HCT116 (cell line): ENCODE data around the gene ZNF26. TPM values are rescaled to one million over a fixed set of nuclear protein-coding genes. Genes with fewer than 3 reads are reported as not detected.

Source experiments
- ATAC-seq: fragments of 200-7000 bp; cut with Tn5 transposase; 2 replicates; pipeline ENCODE4 v1.9.1; 2020; ENCODE audit warnings: mild to moderate bottlenecking, moderate library complexity
- BruUV-seq: library from RNA; stranded (reverse); fragments of 400-500 nt; replicated peaks from 2 replicates; lab custom pipeline; 2021; lab: Mats Ljungman, UMichigan
- CTCF ChIA-PET: fragments of 300-600 bp; sonication (Branson Sonifier 250); formaldehyde crosslinking; loops from one replicate; lab custom pipeline; 2021; ENCODE audit warnings: antibody characterized with exemption; lab: Charles Lee
- POLR2A ChIA-PET: fragments of 300-600, 350-600 bp; sonication (Branson Sonifier 250); formaldehyde crosslinking; loops from one replicate; lab custom pipeline; 2021; ENCODE audit warnings: antibody characterized with exemption; lab: Charles Lee
- RAD21 ChIA-PET, 2 experiments: fragments of 300-600 bp; sonication (Branson Sonifier 250); formaldehyde crosslinking; loops; one replicate each; lab custom pipeline; 2023; ENCODE audit warnings: low total read pairs in 2 of 2; ENCODE audit not compliant: uncharacterized antibody in 2 of 2, unreplicated experiment in 2 of 2, low non-redundant PET in 1 of 2; lab: Charles Lee
- DNase-seq: peaks from one replicate; pipeline ENCODE4 v3.0.0-alpha.2; 2010; ENCODE audit warnings: low read depth, low spot score
- H2AFZ ChIP-seq: fragments of 200-600 bp; shearing (Covaris generic), sonication (generic); 2 replicates; pipeline ENCODE4 v1.6.1; 2017; ENCODE audit warnings: low read depth, mixed run types, mixed read lengths, antibody characterized with exemption, low read length; ENCODE audit not compliant: poor library complexity, severe bottlenecking
- H3K27ac ChIP-seq: 2 replicates; pipeline ENCODE4 v1.5.1; 2012; ENCODE audit warnings: low read depth, low read length
- H3K27me3 ChIP-seq: fragments of 200-600 bp; sonication (generic); 2 replicates; pipeline ENCODE4 v1.6.1; 2016; ENCODE audit warnings: mixed run types, low read length, mixed read lengths; ENCODE audit not compliant: insufficient read depth
- H3K36me3 ChIP-seq, 2 experiments: fragments of 200-500 bp in 1 of 2; fragments of 200-600 bp in 1 of 2; sonication (Bioruptor generic) in 1 of 2; sonication (generic) in 1 of 2; 2 replicates each; pipeline versions ENCODE4 v1.5.1 to v1.6.1; 2014 to 2016; ENCODE audit warnings: low read length in 2 of 2, inconsistent platforms in 1 of 2, mixed read lengths in 1 of 2, mixed run types in 1 of 2; ENCODE audit not compliant: insufficient read depth in 2 of 2, control insufficient read depth in 1 of 2
- H3K4me1 ChIP-seq, 2 experiments: fragments of 200-600 bp in 1 of 2; sonication (generic) in 1 of 2; 2 replicates each; pipeline versions ENCODE4 v1.5.1 to v1.6.1; 2012 to 2017; ENCODE audit warnings: low read length in 2 of 2, inconsistent platforms in 1 of 2, mild to moderate bottlenecking in 1 of 2, mixed read lengths in 1 of 2, mixed run types in 1 of 2, moderate library complexity in 1 of 2; ENCODE audit not compliant: insufficient read depth in 2 of 2, control insufficient read depth in 1 of 2
- H3K4me2 ChIP-seq: fragments of 200-600 bp; sonication (generic); 2 replicates; pipeline ENCODE4 v1.6.1; 2017; ENCODE audit warnings: mixed run types, low read length, mixed read lengths
- H3K4me3 ChIP-seq, 2 experiments: fragments of 200-600 bp in 1 of 2; sonication (generic) in 1 of 2; replicated peaks in 1 of 2; 2 replicates each; pipeline ENCODE4 v1.5.1; 2011 to 2016; ENCODE audit warnings: low read length in 2 of 2, control low read depth in 1 of 2, low read depth in 1 of 2, mild to moderate bottlenecking in 1 of 2, mixed read lengths in 1 of 2, mixed run types in 1 of 2
- H3K79me2 ChIP-seq: fragments of 200-600 bp; sonication (generic); 2 replicates; pipeline ENCODE4 v1.6.1; 2017; ENCODE audit warnings: mild to moderate bottlenecking, mixed run types, low read length, moderate library complexity, mixed read lengths; ENCODE audit not compliant: insufficient read depth
- H3K9ac ChIP-seq: fragments of 200-600 bp; sonication (generic); 2 replicates; pipeline ENCODE4 v1.6.1; 2016; ENCODE audit warnings: low read length, mixed read lengths
- H3K9me2 ChIP-seq: fragments of 200-600 bp; sonication (generic), shearing (Covaris generic); 2 replicates; pipeline ENCODE4 v1.6.1; 2017; ENCODE audit warnings: mixed run types, mild to moderate bottlenecking, moderate library complexity; ENCODE audit not compliant: insufficient read depth
- H3K9me3 ChIP-seq, 2 experiments: fragments of 200-500 bp in 1 of 2; fragments of 200-600 bp in 1 of 2; sonication (Bioruptor generic) in 1 of 2; sonication (generic) in 1 of 2; 2 replicates each; pipeline ENCODE4 v1.6.1; 2014 to 2017; ENCODE audit warnings: low read length in 2 of 2, mixed read lengths in 2 of 2, inconsistent platforms in 1 of 2, low read depth in 1 of 2, mild to moderate bottlenecking in 1 of 2, mixed run types in 1 of 2, moderate library complexity in 1 of 2; ENCODE audit not compliant: control insufficient read depth in 1 of 2, insufficient read depth in 1 of 2
- H4K20me1 ChIP-seq: fragments of 200-600 bp; sonication (generic), shearing (Covaris generic); 2 replicates; pipeline ENCODE4 v1.6.1; 2017; ENCODE audit warnings: mixed run types, mild to moderate bottlenecking, moderate library complexity; ENCODE audit not compliant: insufficient read depth
- CBX3 ChIP-seq: IDR thresholded peaks from 2 replicates; pipeline ENCODE4 v1.6.1; 2012; ENCODE audit warnings: low read depth
- EGR1 ChIP-seq: IDR thresholded peaks from 2 replicates; pipeline ENCODE4 v1.6.1; 2012; ENCODE audit warnings: low read depth
- JUND ChIP-seq: IDR thresholded peaks from 2 replicates; pipeline ENCODE4 v1.6.1; 2012
- POLR2AphosphoS5 ChIP-seq: IDR thresholded peaks from 2 replicates; pipeline ENCODE4 v1.6.1; 2011; ENCODE audit warnings: mild to moderate bottlenecking, low read depth, low read length, moderate library complexity
- TCF7L2 ChIP-seq: IDR thresholded peaks from 2 replicates; pipeline ENCODE4 v1.7.0; 2011; ENCODE audit warnings: borderline replicate concordance, inconsistent platforms; ENCODE audit not compliant: insufficient read depth, insufficient read length; ENCODE audit errors: extremely low read depth
- ZFX ChIP-seq: fragments of 450-650 bp; IDR thresholded peaks from 2 replicates; pipeline ENCODE4 v1.6.1; 2017
- intact Hi-C: fragments of 100-400 bp; cut with micrococcal nuclease; formaldehyde crosslinking; loops from 2 replicates; pipeline ENCODE4 v1.10.0; 2022
- total RNA-seq: library from RNA; stranded (reverse); gene quantifications from one replicate; pipeline ENCODE4 v1.2.1, GENCODE V29; 2021; ENCODE audit not compliant: unreplicated experiment
- TF ChIP-seq, protein P1 (sequence below), 3 experiments: fragments of 200-600 bp in 1 of 3; sonication (generic) in 1 of 3; IDR thresholded peaks in 2 of 3; conservative IDR thresholded peaks in 1 of 3; 2 replicates each; pipeline ENCODE4 v1.5.1; 2012 to 2017; ENCODE audit warnings: low read depth in 2 of 3, low read length in 2 of 3, antibody characterized with exemption in 1 of 3, borderline replicate concordance in 1 of 3, control low read depth in 1 of 3, mild to moderate bottlenecking in 1 of 3, mixed read lengths in 1 of 3, mixed run types in 1 of 3, moderate library complexity in 1 of 3; ENCODE audit not compliant: insufficient read depth in 1 of 3

Gene ZNF26
- total RNA-seq, 1 experiment from 2014 or later = 4.4 TPM

DNA sequence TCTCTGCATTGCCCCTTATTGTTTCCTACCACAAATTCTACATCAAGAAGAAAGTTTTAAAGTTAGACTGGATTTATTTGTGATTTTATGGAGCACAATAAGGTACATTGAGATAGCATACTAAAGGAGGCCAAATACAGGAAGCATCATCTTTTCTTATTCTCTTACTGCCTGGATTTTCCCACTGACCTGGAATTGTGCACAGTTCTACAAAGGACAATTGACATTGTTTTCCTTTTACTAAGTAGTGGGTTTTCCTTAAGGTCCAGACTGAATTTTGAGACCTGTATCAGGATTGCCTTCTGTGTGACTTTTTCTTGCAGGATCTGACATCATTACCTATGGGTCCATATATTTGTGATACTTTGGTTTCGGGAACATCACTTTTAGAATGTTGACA lies 75.8 kb downstream of the ZNF26 start:
- Histone ChIP-seq H3K27ac (no peak overlapping the region), H3K4me3 (no peak overlapping the region), H3K9ac (no peak overlapping the region), H3K36me3 (0 out of 4 replicates have a peak, but pooled peaks cover 0 to 2% of the 10 kb centered on the region in 2 experiments), H3K27me3 (no peaks in the 10 kb centered on the region), H3K4me1 (no peaks in the 10 kb centered on the region)
- ChIA-PET CTCF (no interaction called here), POLR2A (no interaction called here)
- intact Hi-C loops = no loop called here
- DNase-seq (no peak), ATAC-seq (no peak)
- BruUV-seq = no TSS peak
- TF ChIP-seq JUND (no peak), TCF7L2 (no peak), POLR2AphosphoS5 (no peak)
- TF ChIP-seq, protein P1, sequence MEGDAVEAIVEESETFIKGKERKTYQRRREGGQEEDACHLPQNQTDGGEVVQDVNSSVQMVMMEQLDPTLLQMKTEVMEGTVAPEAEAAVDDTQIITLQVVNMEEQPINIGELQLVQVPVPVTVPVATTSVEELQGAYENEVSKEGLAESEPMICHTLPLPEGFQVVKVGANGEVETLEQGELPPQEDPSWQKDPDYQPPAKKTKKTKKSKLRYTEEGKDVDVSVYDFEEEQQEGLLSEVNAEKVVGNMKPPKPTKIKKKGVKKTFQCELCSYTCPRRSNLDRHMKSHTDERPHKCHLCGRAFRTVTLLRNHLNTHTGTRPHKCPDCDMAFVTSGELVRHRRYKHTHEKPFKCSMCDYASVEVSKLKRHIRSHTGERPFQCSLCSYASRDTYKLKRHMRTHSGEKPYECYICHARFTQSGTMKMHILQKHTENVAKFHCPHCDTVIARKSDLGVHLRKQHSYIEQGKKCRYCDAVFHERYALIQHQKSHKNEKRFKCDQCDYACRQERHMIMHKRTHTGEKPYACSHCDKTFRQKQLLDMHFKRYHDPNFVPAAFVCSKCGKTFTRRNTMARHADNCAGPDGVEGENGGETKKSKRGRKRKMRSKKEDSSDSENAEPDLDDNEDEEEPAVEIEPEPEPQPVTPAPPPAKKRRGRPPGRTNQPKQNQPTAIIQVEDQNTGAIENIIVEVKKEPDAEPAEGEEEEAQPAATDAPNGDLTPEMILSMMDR (IDR thresholded peaks at IDR 0.05 in 2 of 3, conservative IDR thresholded peaks at IDR 0.05 in 1 of 3; ENCODE audit: borderline replicate concordance in 1 of 3, insufficient read depth in 1 of 3, low read depth in 2 of 3, low read length in 2 of 3) = no peak
- TF ChIP-seq, all 23 proteins: peak for 0
- Histone ChIP-seq H3K9me3 (peaks cover 67 to 77% of the 10 kb centered on the region in 2 experiments; a peak in 3 of 4 replicates), H2AFZ (no peak overlapping the region), H4K20me1 (no peaks in the 10 kb centered on the region), H3K9me2 (no peaks in the 10 kb centered on the region), H3K79me2 (no peaks in the 10 kb centered on the region), H3K4me2 (no peak overlapping the region)
- RAD21 ChIA-PET = no interaction called here

DNA sequence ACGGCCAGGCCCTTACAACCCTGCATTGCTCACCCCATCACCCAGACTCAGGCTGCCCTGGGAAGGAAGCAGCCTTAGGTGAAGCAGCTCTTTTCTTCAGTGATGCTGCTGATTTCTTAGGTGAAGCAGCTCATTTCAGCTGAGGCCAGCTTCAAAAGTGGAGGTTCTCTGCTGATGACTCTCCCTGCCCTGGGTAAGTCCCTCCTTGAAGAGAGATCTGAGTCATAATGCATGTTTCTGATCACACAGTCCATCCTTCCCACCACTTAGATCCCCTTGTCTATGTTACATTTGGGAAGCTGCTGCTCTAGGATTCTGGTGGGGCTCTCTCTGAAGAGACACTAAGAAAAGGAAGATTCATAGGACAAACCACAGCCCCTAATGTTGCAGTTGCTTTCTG lies 77.4 kb downstream of the ZNF26 start:
- Histone ChIP-seq H3K4me3 (no peak overlapping the region), H3K4me1 (no peaks in the 10 kb centered on the region), H3K27me3 (no peaks in the 10 kb centered on the region), H2AFZ (no peak overlapping the region), H3K9me2 (no peaks in the 10 kb centered on the region), H3K4me2 (no peak overlapping the region), H3K9me3 (peaks cover 61 to 66% of the 10 kb centered on the region in 2 experiments; a peak in 3 of 4 replicates), H3K36me3 (no peaks in the 10 kb centered on the region), H3K79me2 (no peaks in the 10 kb centered on the region), H3K27ac (no peak overlapping the region), H4K20me1 (no peaks in the 10 kb centered on the region), H3K9ac (no peak overlapping the region)
- TF ChIP-seq ZFX (no peak), POLR2AphosphoS5 (no peak), EGR1 (no peak), CBX3 (no peak)
- ChIA-PET POLR2A (no interaction called here), CTCF (no interaction called here), RAD21 (no interaction called here)
- intact Hi-C loops = no loop called here
- no TSS peak for BruUV-seq
- ATAC-seq (no peak), DNase-seq (no peak)
